OCI-M2 (cell line): ENCODE data around the gene SLC17A2.

ENCODE experiments used
- DNase-seq: peaks from one replicate; lab custom pipeline; 2025; ENCODE audit not compliant: unreplicated experiment; lab: John Stamatoyannopoulos, UW

Gene SLC17A2

DNA sequence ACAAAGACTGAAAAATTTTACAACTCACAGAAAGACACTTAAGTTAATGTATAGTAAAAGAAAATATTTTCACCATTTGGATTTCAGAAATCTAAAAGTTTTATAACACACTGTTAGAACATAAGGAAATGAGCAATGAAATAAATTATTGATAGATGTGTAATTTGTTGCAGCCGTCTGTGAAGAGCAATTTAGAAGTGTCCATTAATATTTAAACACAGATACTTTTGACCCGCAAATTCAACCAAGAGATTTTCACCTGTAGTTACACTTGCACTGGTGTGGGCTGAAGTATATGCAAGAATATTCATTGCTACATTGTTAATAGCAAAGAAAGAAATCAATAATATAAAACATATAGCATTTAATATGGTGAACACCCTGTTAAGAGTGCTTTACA lies 41.9 kb downstream of the SLC17A2 start:
- DNase-seq = no peak

DNA sequence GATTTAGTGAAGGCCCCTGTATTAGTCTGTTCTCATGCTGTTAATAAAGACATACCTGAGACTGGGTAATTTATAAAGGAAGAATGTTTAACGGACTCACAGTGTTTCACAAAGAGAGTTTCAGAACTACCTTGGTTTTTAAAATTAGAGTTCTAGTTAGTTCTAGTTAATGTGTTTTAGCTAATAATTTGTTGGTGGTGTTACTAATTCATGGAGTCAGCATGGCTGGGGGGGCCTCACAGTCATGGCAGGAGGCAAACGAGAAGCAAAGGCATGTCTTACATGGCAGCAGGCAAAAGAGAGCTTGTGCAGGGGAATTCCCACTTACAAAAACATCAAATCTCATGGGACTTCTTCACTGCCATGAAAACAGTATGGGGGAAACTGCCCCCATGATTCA lies 44.4 kb downstream of the SLC17A2 start:
- no peak for DNase-seq

DNA sequence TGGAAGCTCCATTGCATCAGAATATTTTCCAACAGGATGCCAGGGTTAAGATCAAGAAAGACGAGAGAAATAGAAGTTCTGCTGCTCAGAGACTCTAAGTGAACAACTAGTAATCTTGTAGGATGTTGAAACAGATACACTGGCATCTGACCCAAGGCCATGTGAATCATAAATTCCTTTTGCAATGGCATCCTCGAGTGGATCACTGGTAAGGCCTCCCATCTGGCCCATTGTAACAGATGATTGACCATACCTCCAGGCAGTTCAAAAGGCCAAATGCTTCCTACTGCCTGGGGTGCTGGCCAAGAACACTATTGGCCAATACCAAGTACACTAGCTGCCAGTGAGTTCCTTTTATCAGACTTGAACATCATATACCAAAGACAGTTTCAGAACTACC lies 46.5 kb downstream of the SLC17A2 start:
- DNase-seq = no peak

DNA sequence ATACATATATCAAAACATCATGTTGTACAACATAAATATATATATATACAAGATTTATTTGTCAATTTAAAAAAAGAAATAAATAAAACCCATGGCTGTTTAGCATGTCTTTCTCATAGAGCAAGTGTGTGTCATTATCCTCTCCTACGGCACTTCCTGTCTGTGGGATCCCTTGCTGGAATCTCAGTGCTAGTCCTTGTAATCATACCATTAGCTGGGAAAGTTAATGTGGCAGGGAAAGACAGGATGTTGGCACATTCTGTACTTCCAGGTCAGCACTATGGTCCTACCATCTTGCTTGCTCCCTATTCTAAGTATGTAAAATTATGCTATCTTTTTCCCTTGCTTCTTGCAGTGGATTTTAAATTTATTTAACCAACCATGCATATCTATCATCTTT lies 47.0 kb downstream of the SLC17A2 start:
- DNase-seq = no peak

DNA sequence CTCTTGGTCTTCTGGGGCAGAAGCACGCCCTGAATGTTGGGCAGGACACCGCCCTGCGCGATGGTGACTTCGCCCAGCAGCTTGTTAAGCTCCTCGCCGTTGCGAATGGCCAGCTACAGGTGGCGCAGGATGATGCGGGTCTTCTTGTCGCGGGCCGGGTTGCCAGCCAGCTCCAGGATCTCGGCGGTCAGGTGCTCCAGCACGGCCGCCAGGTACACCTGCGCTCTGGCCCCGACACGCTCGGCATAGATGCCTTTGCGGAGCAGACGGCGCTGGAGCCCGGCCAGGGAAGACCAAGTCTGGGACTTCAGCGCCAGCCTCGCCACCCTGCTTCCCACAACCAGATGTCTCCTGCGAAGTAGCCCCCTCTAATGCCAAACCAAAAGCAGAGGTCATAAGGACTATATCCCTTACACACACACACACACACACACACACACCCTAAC lies 48.4 kb downstream of the SLC17A2 start:
- DNase-seq = no peak

DNA sequence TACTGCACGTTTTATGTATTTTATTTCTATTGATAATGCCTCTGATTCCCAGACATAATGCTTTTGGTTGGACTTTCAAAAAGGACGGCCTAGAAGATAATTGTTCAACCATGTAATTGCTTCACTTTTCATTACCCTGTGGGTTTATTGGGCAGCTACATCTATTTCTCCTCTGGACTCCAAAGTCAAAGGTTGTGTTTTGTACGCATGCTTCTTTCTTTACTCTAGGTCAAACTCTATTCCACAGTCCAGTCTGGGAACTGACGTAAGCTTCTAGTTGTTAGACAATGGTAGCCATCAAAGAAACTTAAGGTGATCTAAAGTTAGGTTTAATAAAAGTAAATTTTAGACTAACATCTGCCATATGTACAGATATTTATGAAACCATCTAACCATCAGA lies 49.9 kb downstream of the SLC17A2 start:
- DNase-seq = no peak

DNA sequence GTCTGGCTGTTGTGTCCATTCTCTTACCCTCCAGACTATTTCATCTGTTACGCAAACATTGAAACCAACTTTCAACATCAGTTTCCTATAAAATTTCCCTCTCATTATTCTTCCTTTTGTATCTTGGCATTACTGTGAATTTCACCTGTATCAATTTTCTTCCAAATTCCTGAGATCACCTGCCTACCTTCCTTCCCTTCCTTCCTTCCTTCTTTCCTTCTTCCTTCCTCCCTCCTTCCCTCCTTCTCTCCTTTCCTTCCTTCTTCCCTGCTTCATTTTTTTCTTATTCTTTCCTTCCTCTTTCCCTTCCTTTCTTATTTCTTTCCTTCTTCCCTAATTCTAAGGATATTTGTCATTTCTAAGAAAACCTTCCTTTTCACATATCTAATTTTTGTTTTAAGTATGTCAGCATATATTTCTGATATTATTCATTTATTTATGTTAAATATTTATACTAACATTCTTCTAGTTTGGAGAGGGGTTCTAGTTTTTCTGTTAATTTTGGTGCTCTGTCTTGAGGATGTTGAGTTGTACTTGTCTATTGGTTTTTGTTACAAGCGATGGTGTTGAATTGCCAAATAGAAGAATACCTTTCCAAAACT lies 51.7 kb downstream of the SLC17A2 start:
- DNase-seq = no peak

DNA sequence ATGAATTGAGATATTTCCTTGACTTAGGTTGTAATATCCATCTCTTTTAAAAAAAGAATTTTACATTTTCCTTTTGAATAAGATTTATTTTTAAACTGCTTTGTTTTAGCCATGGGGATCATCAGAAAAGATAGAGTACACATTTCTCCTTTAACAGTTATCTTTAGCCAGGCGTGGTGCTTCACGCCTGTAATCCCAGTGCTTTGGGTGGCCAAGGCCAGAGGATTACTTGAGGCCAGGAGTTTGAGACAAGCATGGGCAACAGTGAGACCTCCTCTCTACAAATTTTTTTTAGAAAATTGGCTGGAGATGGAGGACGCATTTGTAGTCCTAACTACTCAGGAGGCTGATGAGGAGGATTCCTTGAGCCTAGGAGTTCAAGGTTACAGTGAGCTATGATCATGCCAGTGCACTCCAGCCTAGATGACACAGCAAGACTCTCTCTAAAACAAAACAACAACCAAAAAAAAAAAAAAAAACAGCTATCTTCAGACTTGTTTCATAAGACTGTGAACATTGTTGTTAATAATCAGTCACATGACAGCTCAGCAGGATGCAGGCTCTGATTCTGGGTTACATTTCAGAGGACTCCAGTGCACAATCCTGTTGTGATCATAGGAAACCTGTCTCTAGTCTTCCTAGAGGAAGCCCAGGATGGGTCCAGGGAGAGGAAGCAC lies 54.4 kb downstream of the SLC17A2 start:
- DNase-seq = no peak

DNA sequence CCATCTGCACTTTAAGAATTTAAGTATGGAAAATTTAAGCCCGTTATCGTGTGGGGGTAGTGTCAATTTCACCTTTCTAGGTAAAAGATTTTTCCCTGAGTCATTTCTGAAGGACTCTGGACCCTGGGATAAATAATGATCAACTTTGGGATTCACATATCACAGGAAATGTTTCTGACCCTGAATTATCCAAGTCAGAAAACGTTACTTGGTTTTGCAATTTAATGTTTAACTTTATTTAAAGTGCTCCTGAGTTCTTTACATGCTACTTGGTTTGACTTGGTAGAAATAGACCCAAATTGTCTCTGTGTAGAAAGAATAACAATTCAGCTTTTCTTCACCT lies 55.0 kb downstream of the SLC17A2 start:
- DNase-seq = no peak

DNA sequence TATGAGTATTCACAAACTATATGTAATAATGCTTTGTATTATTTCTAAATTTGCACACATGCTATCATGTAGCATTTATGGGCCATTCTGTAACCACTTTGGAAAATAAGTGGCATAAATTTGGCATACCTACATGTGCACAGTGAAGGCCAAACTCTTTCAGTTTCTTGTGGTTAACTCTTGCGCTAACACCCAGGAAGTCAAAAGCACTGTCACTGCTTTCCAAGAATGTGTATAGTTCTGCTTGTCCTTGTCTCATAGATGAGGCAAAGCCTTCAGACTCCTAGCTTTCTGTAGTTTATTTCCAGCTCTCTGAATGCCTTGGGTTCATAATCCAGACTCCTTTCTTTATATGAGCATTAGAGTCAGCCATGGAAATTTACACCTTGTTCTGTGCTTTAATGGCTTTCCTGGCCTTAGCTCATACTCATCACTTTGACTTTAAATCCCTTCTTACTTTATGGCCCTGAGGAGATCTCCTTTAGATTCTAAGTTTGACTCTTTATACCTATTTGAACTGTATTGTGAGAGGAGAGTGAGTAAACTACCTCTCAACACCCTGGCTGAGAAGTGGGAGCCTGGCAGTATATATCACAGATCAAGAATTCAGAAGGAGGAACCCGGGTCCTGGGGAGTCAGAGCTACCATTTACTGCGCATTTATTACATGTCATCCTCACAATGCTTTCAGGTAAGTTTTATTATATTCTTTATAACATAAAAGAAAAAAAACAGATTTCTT lies 55.5 kb downstream of the SLC17A2 start:
- DNase-seq = no peak

DNA sequence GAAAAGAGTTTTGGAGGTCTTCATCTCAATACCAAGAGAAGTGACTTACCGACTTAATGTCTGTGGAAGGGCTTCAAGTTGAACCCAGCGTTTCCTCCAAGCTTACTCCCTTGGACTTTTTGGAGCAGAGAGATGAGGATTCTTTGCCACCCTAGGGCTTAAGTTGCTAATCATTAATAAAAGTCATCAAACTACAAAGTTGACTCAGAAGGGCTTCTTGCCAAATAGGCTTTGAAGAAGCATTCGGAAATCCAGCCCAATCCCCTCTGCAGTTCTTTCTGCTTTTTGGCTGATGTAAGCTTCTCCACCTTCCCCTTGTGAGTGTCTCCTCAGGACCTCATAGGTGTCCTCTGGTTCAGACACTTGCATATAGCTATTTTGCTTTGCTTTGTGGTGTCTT lies 56.4 kb downstream of the SLC17A2 start, which contains the start of gene SLC17A3:
TSS of gene SLC17A3 (minus strand) at position 126 of the 400 bp plus-strand sequence. CDS start 5,856 bp downstream, outside the sequence.
- no peak for DNase-seq

DNA sequence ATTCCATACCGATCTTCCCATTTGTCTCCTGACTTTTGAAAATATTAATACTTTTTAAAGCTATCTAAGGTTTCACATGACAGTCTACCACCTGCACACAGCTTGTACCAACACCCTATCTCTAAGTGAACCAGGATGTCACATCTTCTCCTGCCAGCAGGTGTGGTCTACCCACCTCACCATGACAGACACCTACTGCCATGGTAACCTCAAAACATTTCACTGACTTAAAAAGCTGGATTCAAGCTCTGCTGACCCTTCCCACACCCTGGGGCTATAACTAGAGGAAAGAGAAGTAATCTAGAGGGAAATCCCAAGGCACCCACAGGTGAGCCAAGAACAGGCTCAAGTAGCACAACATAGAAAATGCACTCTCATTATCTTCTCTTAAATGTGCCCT lies 57.7 kb downstream of the SLC17A2 start:
- DNase-seq = no peak

DNA sequence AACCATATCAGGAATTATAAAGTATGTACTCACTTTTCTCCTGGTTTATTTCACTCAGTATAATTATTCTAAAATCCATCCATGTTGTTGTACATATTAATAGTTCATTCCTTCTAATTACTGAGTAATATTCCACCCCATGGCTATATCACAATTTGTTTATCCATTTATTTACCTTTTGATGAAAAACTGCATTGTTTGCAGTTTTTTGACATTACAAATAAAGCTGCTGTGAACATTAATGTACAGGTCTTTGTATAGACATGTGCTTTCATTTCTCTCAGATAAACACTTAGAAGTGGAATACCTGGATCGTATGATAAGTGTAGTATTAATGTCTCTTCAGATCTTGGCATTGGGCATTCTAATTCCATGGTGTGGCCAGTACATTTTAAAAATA lies 60.7 kb downstream of the SLC17A2 start:
- DNase-seq = no peak

DNA sequence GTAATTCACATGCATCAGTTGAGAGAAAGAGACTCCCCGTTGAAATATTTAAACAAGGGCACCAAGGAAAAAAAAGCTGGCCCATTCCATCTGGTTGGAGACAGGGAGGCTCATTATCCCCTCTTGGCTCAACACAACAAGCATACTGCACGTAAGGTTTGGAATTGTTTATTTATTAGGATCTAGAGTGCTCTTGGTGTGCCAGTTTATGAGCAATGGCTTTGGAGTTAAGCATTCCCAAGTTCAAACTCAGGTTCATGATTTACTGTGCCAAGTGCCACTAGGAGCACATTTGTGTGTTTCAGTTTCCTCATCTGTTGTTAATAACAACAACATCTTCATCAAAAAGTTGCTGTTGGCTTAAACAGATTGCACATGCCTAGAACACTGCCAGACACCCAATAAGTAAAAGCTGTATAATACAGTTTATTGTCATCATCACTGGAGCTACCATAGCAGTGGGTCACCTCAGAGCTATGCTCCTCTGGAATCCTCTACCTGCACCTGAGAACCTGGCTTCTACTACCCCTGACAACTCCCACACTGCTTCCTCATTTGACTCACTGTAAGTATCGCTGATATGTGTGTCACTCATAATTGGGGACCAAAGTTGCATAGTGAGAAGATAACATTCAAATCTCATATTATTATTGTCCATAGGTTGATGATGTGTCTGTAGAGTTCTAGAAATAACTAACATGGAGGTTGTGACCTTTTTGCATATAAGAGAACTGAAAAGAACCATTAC lies 61.9 kb downstream of the SLC17A2 start:
- no peak for DNase-seq

DNA sequence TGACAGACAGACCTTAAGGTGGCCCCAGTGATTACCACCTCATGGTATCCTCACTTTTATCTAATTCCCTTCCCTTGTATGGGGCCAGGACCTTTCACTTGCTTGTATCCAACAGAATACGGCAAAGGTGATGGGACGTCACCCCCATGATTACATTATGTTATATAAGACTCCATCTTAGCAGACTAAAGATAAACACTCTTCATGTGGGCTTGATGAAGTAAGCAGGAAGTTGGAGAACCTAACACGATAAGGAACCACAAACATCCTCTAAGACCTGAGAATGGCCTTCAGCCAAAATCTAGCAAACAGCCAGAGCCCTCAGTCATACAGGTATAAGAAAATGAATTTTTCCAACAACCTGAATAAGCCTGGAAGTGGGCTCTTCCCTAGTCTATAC lies 64.5 kb downstream of the SLC17A2 start:
- DNase-seq = no peak

DNA sequence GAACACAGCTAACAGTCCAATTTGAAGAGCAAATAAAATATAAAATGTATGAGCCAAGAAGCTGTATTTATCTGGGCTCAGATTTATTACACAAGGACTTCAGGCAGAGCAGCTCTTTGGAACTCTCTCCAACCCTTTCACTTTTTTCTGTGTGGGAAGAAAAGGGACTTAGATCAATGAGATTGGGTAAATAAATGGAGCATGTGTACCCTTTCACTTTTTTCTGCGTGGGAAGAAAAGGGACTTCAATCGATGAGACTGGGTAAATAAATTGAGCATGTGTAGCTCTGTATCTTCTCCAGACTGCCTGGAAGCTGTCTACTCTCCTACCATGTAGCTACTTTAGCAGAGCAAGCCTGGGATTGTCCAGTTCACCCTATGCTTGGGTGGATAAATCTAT lies 67.1 kb downstream of the SLC17A2 start:
- DNase-seq = no peak
